ENCODE results near the gene ZNF821. TPM values are rescaled to one million over a fixed set of nuclear protein-coding genes. Genes with fewer than 3 reads are reported as not detected.

Gene ZNF821
- total and polyA plus RNA-seq, 10 of the 15 experiments (the other 5 are each of a cell fraction or from before 2014, with no cell fraction given) = 0.82 to 9.9 (median 6.8) TPM

DNA sequence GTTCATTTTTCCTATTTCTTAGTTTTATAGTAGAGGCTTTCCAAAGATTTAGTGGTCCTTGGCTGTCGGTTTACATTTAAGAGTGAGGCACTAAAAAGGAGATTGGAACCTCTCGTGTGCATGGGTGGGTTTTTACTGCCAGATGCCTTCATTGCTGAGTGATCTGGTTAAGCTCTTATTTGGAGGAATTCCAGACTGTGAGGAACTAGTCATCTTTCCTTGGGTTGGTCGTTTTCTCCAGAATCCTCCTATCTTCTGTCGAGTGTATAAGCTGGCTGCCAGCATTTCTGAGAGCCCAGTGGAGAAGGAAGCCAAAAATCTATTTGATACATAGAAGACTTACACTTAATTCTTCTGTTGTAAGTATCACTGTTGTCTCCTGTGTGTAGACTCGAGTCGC, 33.9 kb upstream of the ZNF821 start (continued):
- no peak for TF ChIP-seq BCLAF1 (IDR thresholded peaks at IDR 0.05)
- TF ChIP-seq SP1 (IDR thresholded peaks at IDR 0.05; ENCODE audit: low read depth, low read length) = no peak
- no peak for TF ChIP-seq EP300 (IDR thresholded peaks at IDR 0.05; ENCODE audit: borderline replicate concordance in 1 of 2, control insufficient read depth in 1 of 2, low read depth in 2 of 2, low read length in 2 of 2)

DNA sequence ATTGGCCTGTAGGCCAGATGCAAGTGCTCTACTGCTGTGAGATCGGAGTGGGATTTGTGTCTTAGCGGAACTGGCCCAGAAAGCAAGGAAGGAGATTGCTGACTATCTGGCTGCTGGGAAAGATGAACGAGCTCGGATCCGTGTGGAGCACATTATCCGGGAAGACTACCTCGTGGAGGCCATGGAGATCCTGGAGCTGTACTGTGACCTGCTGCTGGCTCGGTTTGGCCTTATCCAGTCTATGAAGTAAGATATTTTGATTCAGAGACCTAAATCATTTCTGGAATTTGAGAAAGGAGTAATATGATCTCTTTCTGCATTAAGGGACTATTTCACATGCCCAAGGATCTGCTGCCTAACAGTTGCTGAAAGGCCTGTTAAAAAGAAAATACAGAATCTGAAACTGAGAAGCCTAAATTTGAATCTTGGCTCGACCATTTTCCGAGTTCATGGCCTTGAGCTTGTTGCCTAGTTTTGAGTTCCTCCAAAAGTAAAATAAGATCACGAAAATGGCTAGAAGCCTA, 32.5 kb upstream of the ZNF821 start:
- H3K27me3 ChIP-seq (replicated peaks in 1 of 2; ENCODE audit: control insufficient read depth in 2 of 2, insufficient read depth in 2 of 2, low read length in 1 of 2) = no peaks in the 10 kb centered on the region
- H4K20me1 ChIP-seq (ENCODE audit: control insufficient read depth, insufficient read depth) = no peaks in the 10 kb centered on the region; the same call in 1 of the 2 replicates
- H3K4me3 ChIP-seq = no peak overlapping the region
- RAD21 ChIA-PET (ENCODE audit: unreplicated experiment) = interaction anchor here (1.0 to 1.8 kb wide), 3 partner anchors 14 to 45 kb away, joined by 3 to 4 read pairs (median 3); no protein-coding TSS in a partner anchor
- 89% methylated on average over 11 of the region's 11 CpGs for WGBS (ENCODE audit: insufficient coverage, insufficient replicate concordance, low lambda C conversion rate, missing lambda C conversion rate)
- no peak overlapping the region; the same call in 1 of the 2 replicates for H3K4me2 ChIP-seq (ENCODE audit: control insufficient read depth, insufficient read depth)
- peaks cover 14% of the 10 kb centered on the region for H3K4me1 ChIP-seq (ENCODE audit: control insufficient read depth, insufficient read depth, low read length)
- no peak for DNase-seq (ENCODE audit: low read depth, low spot score)
- no peaks in the 10 kb centered on the region; the same call in 2 of the 3 replicates for H3K9me3 ChIP-seq (replicated peaks; ENCODE audit: control insufficient read depth, insufficient read depth, low read length)
- CTCF ChIA-PET = interaction anchor here (0.6 to 1.2 kb wide), 7 partner anchors 9 to 150 kb away, joined by 3 to 4 read pairs (median 3); no protein-coding TSS in a partner anchor
- H3K36me3 ChIP-seq (ENCODE audit: control insufficient read depth in 2 of 2, insufficient read depth in 2 of 2, low read length in 1 of 2) = peaks cover 20 to 50% of the 10 kb centered on the region in 2 experiments
- POLR2A ChIA-PET = interaction anchor here (0.9 to 1.2 kb wide), 3 partner anchors 12 to 16 kb away, joined by 3 read pairs; no protein-coding TSS in a partner anchor
- H3K79me2 ChIP-seq (ENCODE audit: control insufficient read depth, insufficient read depth, low read length) = peaks cover 58% of the 10 kb centered on the region
- BruUV-seq (replicated peaks) = no TSS peak
- no peak for ATAC-seq
- SMC1A ChIA-PET (ENCODE audit: uncharacterized antibody, unreplicated experiment) = interaction anchor here (0.9 to 1.9 kb wide), 7 partner anchors 8 to 109 kb away, joined by 3 to 10 read pairs (median 4); no protein-coding TSS in a partner anchor
- no peak overlapping the region for H3K9ac ChIP-seq (ENCODE audit: control insufficient read depth, insufficient read depth, low read length)
- H3K27ac ChIP-seq (ENCODE audit: control insufficient read depth, insufficient read depth) = no peak overlapping the region
- H2AFZ ChIP-seq (ENCODE audit: control insufficient read depth, low read depth, low read length) = no peak overlapping the region
- in situ Hi-C loops (cut with MboI) (no loop called here), intact Hi-C loops (cut with micrococcal nuclease; ENCODE audit: unreplicated experiment) (no loop called here)
- FAIRE-seq = no peak
- TF ChIP-seq BCLAF1 (IDR thresholded peaks at IDR 0.05) (no peak), GABPA (IDR thresholded peaks at IDR 0.05; ENCODE audit: low read depth) (no peak), GATAD2B (conservative IDR thresholded peaks at IDR 0.05; ENCODE audit: low read depth) (no peak), PRDM15 (CRISPR knock-in tag; IDR thresholded peaks at IDR 0.05) (no peak), HDAC6 (IDR thresholded peaks at IDR 0.05; ENCODE audit: unreplicated experiment) (no peak)

All from GM12878 (cell line).